Measurements from ENCODE around the gene CDKN2AIPNL. TPM values are rescaled to one million over a fixed set of nuclear protein-coding genes. Genes with fewer than 3 reads are reported as not detected.
A peak's percentile ranks its signal among the peaks of the same experiment; 100 is the strongest.
"Not testable (repeated sequence)": the region's sequence is repeated elsewhere in the genome, so short reads cannot be mapped to it uniquely, and the experiment has no call there.

The CDKN2AIPNL gene
- polyA plus RNA-seq, 3 donors, result 29.8 to 42.4 (median 31.8) TPM

DNA sequence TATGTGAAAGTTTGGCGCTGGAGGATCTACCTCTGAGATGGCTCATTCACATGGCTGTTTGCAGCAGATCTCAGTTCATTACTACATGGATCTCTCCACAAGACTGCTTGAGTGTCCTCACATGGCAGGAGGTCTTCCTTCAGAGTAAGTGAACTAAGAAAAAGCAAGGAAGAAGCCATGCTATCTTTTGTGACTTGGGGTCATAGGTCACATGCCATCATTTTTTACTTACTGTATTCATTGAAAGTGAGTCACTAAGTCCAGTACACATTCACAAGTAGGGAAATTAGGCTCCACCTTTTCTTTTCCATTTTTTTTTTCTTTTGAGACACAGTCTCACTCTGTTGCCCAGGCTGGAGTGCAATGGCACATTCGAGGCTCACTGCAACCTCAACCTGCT is 8.7 kb upstream of the CDKN2AIPNL start:
- no peak for DNase-seq (ENCODE audit: extremely low read depth in 1 of 11, low read depth in 9 of 11, low spot score in 4 of 11)

- DNase-seq (ENCODE audit: extremely low read depth in 1 of 11, low read depth in 9 of 11, low spot score in 4 of 11), result no peak
Measured at GRCh38 chr5:134418958-134419357, 7.3 kb upstream of the CDKN2AIPNL start.

DNA sequence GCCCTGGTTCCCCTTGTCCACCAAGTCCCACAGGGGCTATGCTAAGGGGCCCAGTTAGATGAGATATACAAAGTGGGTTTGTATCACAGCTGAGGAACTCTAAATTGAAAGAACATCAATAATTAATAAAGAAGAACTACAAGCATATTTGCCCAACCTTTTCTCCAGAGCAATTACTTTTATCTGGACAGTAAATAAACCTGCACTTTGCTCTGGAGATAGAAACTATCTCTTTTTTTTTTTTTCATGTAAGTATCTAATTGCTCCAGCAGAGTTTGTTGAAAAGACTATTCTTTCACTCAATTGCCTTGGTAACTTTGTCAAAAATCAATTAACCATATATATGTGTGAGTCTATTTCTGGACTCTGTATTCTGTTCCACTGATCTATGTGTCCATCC is 6.0 kb upstream of the CDKN2AIPNL start:
- no peak for DNase-seq (ENCODE audit: extremely low read depth in 1 of 11, low read depth in 9 of 11, low spot score in 4 of 11)

DNA sequence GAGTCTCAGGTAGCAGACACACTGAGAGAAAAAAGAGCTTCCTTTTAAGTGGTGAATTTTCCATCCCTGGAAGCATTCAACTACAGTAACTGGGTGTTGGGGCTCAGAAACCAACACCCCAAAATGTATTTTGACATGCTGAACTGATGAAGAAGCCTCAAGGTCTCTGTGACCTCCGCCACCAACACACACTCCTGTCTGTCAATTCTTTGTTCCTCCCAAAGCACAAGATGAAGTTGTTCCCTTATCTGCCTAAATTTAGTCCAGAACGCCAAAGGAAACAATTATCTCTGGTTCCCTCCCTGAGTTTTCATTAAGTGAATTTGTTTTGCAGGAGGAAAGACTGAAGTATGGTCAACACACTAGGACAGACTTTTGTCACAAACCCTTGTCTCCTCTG is 1.4 kb upstream of the CDKN2AIPNL start:
- DNase-seq (ENCODE audit: extremely low read depth in 1 of 11, low read depth in 9 of 11, low spot score in 4 of 11), result no peak

- no peak for DNase-seq (ENCODE audit: extremely low read depth in 1 of 11, low read depth in 9 of 11, low spot score in 4 of 11)
Measured at GRCh38 chr5:134411228-134411545, 494 bp downstream of the CDKN2AIPNL start.

GRCh38 chr5:134410822-134411221 is 859 bp downstream of the CDKN2AIPNL start:
- no peak for DNase-seq (ENCODE audit: extremely low read depth in 1 of 11, low read depth in 9 of 11, low spot score in 4 of 11)

DNA sequence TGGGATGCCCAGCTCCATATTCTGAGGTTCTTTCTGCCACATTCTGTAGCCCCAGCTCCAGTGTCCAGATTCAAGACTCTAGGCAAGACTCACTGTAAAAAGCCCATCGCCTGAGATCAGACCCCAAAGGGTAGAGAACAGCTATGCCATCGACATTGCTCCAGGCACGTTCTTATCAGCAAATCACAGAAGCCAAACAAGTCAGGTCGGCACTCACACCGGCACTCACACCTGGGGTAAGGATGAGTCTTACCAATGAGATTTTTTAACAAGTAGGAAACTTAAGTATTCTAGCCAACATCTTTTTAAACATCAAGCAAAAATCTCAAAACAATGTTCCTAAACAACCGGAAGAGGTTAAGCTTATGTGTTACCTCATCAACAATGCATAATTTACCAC is 2.4 kb downstream of the CDKN2AIPNL start:
- no peak for DNase-seq (ENCODE audit: extremely low read depth in 1 of 11, low read depth in 9 of 11, low spot score in 4 of 11)

GRCh38 chr5:134406390-134406789 is 5.3 kb downstream of the CDKN2AIPNL start:
- no peak for DNase-seq (ENCODE audit: extremely low read depth in 1 of 11, low read depth in 9 of 11, low spot score in 4 of 11)

DNA sequence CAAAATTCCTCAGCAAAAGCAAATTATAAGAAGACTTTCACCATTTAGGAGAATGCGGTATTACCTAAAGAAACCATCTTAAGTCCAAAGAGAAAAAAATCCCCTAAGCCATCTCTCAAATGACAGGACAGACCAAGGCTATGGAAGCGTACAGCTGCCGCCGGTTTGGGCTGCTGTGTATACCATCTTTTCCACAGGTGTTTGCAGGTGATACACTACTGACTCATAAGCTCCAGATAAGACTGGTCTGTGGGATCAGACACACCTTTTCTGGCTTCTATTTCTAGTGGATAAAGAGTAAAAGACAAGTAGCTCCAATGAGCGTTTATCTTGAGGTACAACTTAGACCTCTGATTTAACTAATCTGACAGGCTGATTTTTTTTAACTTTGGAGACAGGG is 7.7 kb downstream of the CDKN2AIPNL start:
- DNase-seq (ENCODE audit: extremely low read depth in 1 of 11, low read depth in 9 of 11, low spot score in 4 of 11), result no peak

GRCh38 chr5:134398609-134399155 is 13.0 kb downstream of the CDKN2AIPNL start:
- DNase-seq (ENCODE audit: extremely low read depth in 1 of 11, low read depth in 9 of 11, low spot score in 4 of 11), result no peak

DNA sequence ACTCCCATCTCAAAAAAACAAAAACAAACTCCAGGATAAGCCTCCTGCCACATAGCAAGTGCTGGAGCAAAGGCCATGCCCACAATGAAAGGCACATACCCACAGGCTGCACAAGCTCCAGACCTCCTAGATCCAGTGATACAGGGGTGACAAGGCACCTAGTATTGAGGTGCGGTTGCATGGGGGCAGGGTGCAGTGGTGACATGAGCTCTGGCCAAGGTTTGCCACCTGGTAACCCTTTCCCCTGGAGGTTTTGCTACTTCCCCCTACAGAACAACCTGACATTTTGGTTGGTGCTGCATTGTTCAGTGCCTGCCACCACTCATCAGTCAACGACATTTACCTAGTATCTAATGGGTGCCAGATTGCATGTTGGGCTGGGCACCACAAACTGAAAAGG is 14.5 kb downstream of the CDKN2AIPNL start:
- no peak for DNase-seq (ENCODE audit: extremely low read depth in 1 of 11, low read depth in 9 of 11, low spot score in 4 of 11)

- DNase-seq (ENCODE audit: extremely low read depth in 1 of 11, low read depth in 9 of 11, low spot score in 4 of 11), result no peak
Measured at GRCh38 chr5:134396274-134396673, 15.4 kb downstream of the CDKN2AIPNL start.

DNA sequence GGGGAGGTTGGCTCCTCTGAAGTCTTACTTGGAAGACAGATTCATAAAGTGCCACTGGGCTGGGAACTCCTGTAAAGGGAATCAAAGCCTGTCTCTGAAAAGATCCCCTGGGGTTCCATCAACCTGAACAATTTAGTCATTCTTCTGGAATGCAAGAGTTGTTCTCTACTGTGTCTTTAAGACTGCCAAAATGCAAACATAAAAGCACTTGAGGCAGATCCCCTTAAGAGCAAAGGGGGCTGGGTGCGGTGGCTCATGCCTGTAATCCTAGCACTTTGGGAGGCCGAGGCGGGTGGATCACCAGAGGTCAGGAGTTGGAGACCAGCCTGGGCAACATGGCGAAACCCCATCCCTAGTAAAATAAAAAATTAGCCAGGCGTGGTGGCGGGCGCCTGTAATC is 16.7 kb downstream of the CDKN2AIPNL start:
- no peak for DNase-seq (ENCODE audit: extremely low read depth in 1 of 11, low read depth in 9 of 11, low spot score in 4 of 11)

DNA sequence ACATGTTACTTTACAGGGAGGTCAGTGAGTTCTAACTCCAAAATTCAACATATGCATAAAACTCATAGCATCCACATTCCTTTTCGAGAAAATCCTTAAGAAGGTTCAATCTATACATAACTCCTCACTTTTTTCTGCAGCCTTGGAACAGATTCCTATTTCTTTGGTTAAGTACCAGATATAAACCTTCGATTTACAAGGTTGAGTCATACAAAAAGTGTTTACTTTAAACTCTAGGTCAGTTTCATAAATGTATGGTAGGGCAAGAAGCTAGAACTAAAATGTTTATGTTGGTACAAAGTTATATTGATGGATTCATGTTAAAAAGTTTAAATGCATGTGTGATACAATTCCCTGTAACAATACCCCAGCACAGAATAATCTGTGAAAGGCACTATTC is 19.4 kb downstream of the CDKN2AIPNL start:
- no peak for DNase-seq (ENCODE audit: extremely low read depth in 1 of 11, low read depth in 9 of 11, low spot score in 4 of 11)

GRCh38 chr5:134387443-134387842 is 24.2 kb downstream of the CDKN2AIPNL start:
- DNase-seq (ENCODE audit: extremely low read depth in 1 of 11, low read depth in 9 of 11, low spot score in 4 of 11), result no peak

GRCh38 chr5:134383980-134384697 is 27.5 kb downstream of the CDKN2AIPNL start:
- no peak for DNase-seq (ENCODE audit: extremely low read depth in 1 of 11, low read depth in 9 of 11, low spot score in 4 of 11)

GRCh38 chr5:134382204-134382603 is 29.5 kb downstream of the CDKN2AIPNL start:
- not testable (repeated sequence) for DNase-seq (ENCODE audit: extremely low read depth in 1 of 11, low read depth in 9 of 11, low spot score in 4 of 11)

DNA sequence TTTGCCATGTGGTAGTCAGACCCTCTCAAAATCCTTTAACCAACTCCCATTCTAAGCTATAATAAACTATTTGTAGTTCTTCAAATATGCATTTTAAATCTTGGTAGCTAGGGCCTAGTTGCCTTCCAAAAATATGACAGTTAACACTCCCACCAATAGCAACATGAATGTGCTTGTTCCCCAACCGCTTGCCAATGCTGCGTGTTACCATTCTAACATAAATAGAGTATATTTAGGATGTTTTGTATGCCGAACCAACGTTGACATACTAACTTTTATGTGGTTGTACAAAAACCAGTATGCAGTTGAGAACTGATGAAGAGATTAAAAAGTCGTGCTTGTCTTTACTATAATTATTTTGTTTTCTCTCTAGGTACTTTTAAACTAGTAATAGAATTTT is 31.3 kb downstream of the CDKN2AIPNL start:
- no peak for DNase-seq (ENCODE audit: extremely low read depth in 1 of 11, low read depth in 9 of 11, low spot score in 4 of 11)

- DNase-seq (ENCODE audit: extremely low read depth in 1 of 11, low read depth in 9 of 11, low spot score in 4 of 11), result no peak
Measured at GRCh38 chr5:134374232-134374631, 37.4 kb downstream of the CDKN2AIPNL start.

GRCh38 chr5:134373633-134374032 is 38.0 kb downstream of the CDKN2AIPNL start:
- DNase-seq (ENCODE audit: extremely low read depth in 1 of 11, low read depth in 9 of 11, low spot score in 4 of 11), result not testable (repeated sequence)

- peak in 8 of 11 donors; percentile 19 to 51 (median 44) for DNase-seq (ENCODE audit: extremely low read depth in 1 of 11, low read depth in 9 of 11, low spot score in 4 of 11)
Measured at GRCh38 chr5:134371834-134372340, 39.8 kb downstream of the CDKN2AIPNL start.
